Hindlimb muscle (tissue), 1 donor: Measurements from ENCODE around the gene PSMB2. TPM values are rescaled to one million over a fixed set of nuclear protein-coding genes. Genes with fewer than 3 reads are reported as not detected.
"Not testable (repeated sequence)": the region's sequence is repeated elsewhere in the genome, so short reads cannot be mapped to it uniquely, and the experiment has no call there.

Experiments used
- DNase-seq: peaks from one replicate; pipeline ENCODE4 v3.0.0-alpha.2; 2013
- polyA plus RNA-seq: library from polyadenylated mRNA; unstranded; fragments of 120-200 nt; gene quantifications from one replicate; pipeline ENCODE4 v1.2.1, GENCODE V29; 2013; ENCODE audit not compliant: insufficient read length

The PSMB2 gene
- polyA plus RNA-seq, 1 donor: 57.6 TPM

GRCh38 chr1:35591211-35591610, 50.1 kb downstream of the PSMB2 start:
- no peak for DNase-seq

GRCh38 chr1:35590476-35591040, 50.8 kb downstream of the PSMB2 start:
- no peak for DNase-seq

- DNase-seq: no peak
Measured at GRCh38 chr1:35589516-35590427, 51.6 kb downstream of the PSMB2 start.

- no peak for DNase-seq
Measured at GRCh38 chr1:35588197-35588910, 53.0 kb downstream of the PSMB2 start.

GRCh38 chr1:35587736-35588135, 53.6 kb downstream of the PSMB2 start:
- no peak for DNase-seq

- DNase-seq: no peak
Measured at GRCh38 chr1:35586808-35587207, 54.5 kb downstream of the PSMB2 start.

GRCh38 chr1:35585805-35586204, 55.5 kb downstream of the PSMB2 start:
- DNase-seq: not testable (repeated sequence)

- DNase-seq: no peak
Measured at GRCh38 chr1:35585281-35585680, 56.0 kb downstream of the PSMB2 start.

GRCh38 chr1:35581621-35582020, 59.7 kb downstream of the PSMB2 start:
- not testable (repeated sequence) for DNase-seq

GRCh38 chr1:35580949-35581388, 60.4 kb downstream of the PSMB2 start:
- no peak for DNase-seq

- DNase-seq: no peak
Measured at GRCh38 chr1:35577071-35577998, 64.0 kb downstream of the PSMB2 start.

- not testable (repeated sequence) for DNase-seq
Measured at GRCh38 chr1:35576766-35577070, 64.6 kb downstream of the PSMB2 start.

- DNase-seq: no peak
Measured at GRCh38 chr1:35576061-35576765, 65.1 kb downstream of the PSMB2 start.

- DNase-seq: no peak
Measured at GRCh38 chr1:35575416-35575958, 65.8 kb downstream of the PSMB2 start.

GRCh38 chr1:35574655-35575415, 66.5 kb downstream of the PSMB2 start:
- no peak for DNase-seq

- no peak for DNase-seq
Measured at GRCh38 chr1:35574125-35574654, 67.1 kb downstream of the PSMB2 start.

GRCh38 chr1:35573198-35574124, 67.9 kb downstream of the PSMB2 start, which contains the start of gene TFAP2E:
Gene TFAP2E, plus strand, starts transcription at chr1:35573314. Its CDS starts 264 bp downstream, at chr1:35573578.
- DNase-seq: no peak

GRCh38 chr1:35572296-35572695, 69.0 kb downstream of the PSMB2 start:
- no peak for DNase-seq

- no peak for DNase-seq
Measured at GRCh38 chr1:35571263-35571662, 70.1 kb downstream of the PSMB2 start.
